ENCODE results near the gene NKD1.
"Not testable (repeated sequence)": the region's sequence is repeated elsewhere in the genome, so short reads cannot be mapped to it uniquely, and the experiment has no call there.

Gene NKD1

DNA sequence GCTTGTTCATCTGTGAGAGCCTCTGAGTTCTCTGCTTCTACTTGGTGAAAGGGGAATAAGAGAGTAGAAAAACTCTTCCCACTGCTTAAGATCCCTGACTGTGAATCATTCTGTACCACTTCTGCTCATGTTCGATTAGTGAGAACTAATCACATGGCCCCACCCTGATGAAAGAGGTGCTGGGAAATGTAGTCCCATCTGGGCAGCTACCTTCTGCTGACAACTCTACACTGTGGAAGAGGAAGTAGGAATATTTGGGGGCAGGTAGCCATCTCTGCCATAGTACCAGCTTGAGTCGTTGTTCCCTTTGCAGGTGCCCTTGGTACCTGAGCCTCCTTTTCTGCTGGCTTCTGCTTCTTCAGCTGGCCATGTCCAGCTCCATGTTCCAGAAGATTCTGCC, 29.9 kb downstream of the NKD1 start:
- DNase-seq (ENCODE audit: low spot score), result no peak

DNA sequence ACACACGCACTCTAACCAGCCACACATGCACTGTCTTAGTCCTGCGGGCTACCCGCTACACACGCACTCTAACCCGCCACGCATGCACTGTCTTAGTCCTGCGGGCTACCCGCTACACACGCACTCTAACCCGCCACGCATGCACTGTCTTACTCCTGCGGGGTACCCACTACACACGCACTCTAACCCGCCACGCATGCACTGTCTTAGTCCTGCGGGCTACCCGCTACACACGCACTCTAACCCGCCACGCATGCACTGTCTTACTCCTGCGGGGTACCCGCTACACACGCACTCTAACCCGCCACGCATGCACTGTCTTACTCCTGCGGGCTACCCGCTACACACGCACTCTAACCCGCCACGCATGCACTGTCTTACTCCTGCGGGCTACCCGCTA, 31.2 kb downstream of the NKD1 start:
- DNase-seq (ENCODE audit: low spot score), result not testable (repeated sequence)

DNA sequence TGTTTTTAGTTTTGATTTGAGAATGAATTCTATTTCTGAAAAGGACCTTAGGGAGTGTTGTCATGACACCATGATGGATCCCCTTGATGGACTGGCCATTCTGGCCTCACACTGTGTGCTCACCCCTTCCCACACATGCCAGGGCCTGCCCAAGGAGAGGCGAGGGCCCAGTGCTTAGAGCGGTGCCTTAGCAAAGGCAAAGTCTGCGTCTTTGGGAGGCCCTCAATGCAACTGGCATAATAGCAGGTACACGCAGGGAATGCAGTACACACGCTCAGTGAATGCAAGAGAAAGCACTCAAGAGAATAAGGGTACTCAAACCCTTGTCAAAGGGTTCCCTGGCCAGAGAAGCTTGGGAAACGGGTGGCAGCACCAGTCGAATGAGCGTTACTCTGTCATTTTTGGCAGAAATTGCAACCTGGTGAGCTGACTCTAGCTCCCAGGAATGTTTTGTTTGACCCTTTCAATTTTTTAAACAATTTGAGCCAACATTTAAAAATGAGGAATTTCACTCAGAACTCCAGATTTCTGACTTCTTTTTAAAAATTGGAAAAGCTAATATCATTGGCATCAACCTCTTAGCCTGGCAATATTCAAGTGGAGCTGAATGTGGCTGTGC, 32.1 kb downstream of the NKD1 start:
- DNase-seq (ENCODE audit: low spot score), result peak; percentile 59

DNA sequence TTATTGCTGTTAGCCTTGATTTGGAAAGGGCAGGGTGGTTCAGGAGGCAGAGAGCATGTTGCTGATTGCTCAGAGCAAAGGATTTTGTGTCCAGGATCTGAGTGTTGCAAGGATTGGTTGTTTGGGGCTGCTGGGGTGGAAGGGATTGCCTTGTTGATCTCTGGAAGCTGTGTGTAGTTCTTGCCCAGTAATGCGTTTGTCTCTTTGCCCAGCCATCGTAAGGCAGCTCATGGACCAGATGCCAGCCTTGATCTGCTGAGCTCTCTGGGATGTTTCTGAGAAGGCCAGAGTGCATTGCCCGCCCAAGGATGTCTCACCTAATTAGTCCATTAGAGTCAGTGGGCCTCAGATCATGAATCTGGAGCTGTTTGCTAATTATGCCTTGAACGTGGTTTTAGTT, 33.6 kb downstream of the NKD1 start:
- DNase-seq (ENCODE audit: low spot score), result peak; percentile 38

DNA sequence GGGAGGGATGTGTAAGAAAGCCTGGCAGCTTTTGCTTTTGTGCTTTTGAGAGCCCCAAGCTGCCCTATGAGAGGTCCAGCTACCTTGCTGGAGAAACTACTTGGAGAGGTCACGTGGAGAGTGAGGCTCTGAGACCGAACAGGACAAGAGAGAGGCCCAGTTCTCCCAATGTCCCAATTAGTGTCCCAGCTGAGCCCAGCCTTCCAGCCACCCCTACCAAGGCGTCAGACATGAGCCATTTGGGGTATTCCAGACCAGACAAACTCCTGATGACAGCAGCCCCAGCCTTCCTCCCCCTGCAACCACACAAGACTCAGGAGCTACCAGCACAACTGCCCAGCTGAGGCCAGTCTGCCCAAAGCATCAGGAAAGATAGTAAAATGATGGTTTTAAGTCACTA, 35.0 kb downstream of the NKD1 start:
- DNase-seq (ENCODE audit: low spot score), result no peak

DNA sequence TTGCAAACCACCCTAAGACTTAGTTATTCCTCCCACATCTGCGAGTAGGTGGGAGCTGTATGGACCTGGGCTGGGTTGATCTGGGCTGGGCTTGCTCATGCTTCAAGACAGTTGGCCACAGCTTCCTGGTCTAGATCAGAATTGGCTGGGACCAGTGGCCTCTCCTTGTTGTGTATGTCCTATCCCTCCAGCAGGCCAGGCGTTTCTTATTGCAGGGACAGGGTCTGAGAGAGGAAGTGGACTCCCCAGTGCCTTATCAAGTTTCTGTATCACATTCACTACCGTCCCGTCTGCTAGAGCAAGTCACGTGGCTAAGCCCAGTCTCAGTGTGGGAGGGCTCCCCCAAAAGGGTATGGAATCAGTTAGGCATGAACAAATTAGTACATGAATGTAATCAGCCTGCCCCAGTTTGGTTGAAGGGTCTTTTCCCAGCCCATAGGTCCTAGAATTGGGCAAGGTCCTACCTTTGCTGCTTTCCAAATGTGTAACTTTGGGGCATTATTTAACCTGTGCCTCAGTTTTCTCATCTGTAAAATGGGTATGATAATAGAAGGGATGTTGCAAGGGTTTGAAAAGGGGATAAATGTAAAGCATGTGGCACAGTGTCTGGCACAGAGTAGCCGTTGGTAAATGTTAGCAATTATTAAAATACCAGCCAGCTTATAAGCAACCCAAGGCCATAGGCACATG, 36.0 kb downstream of the NKD1 start:
- no peak for DNase-seq (ENCODE audit: low spot score)

DNA sequence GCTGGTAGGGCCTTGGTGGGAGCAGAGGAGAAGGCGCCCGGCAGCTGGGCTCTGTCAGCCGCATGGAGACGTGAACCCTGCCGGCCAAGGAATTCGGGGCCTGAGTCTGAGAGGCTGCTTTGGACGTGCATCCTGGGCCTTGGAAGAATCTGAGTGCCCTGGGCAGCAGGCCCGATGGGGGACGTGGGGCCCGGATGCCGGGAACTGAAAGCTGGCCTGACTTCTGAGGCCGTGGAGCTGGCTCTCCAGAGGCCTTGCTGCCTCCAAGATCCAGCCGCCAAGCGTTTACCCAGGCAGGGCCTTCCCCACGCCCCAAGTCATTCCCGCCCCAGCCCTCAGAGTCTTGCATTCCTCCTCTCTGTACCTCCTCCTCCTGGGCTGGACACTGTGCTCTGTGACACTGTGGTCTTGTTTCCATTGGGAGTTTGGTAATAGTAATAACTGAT, 37.2 kb downstream of the NKD1 start:
- DNase-seq (ENCODE audit: low spot score), result peak; percentile 50

DNA sequence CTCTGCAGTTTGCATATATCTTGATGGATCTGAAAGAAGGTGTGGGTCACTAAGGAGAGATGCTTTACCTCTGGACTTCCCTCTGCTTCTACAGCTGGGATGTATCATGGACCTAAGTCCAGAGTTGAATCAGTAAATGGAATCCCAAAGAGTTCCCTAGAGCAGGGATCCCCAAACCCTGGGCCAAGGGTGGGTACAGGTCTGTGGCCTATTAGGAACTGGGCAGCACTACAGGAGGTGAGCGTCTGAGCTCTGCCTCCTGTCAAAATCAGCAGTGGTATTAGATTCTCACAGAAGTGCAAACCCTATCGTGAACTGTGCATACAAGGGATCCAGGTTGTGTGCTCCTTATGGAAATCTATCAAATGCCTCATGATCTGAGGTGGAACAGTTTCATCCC, 39.3 kb downstream of the NKD1 start:
- DNase-seq (ENCODE audit: low spot score), result no peak

DNA sequence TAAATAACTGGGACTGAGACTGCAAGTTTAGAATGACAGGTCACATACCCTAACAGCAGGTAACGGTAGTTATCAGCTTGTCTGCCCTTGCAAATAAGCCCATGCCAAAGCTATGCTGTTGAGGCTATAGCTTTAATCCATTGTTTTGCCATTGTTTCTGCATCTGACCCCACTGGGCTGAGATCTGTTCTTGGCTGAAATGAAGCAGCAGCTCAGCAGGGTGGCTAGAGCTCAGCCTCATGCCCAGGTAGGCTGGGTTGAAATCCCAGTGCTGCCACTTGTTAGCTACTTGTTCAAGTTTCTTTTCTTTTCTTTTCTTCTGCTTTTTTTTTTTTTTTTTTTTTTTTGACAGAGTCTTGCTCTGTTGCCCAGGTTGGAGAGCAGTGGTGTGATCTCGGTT, 40.1 kb downstream of the NKD1 start:
- no peak for DNase-seq (ENCODE audit: low spot score)

DNA sequence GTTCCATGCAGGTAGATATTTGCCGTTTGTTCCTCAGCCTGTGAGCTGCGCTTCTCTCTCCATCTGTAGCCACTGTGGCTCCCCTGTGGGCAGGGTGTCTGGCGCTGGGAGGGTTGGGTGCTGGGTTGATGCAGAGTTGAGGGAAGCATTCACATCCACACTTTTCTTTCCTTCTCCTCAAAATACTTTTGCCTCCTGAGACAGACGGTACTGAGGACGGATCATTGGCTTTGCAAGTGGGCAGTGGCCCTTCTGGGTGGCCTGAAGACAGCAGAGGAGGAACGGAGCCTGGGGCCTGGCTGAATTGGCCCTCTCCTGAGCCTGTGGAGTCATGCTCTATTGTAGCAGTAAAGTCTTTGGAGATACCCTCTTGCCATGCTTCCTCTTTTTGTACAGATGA, 43.0 kb downstream of the NKD1 start:
- no peak for DNase-seq (ENCODE audit: low spot score)

DNA sequence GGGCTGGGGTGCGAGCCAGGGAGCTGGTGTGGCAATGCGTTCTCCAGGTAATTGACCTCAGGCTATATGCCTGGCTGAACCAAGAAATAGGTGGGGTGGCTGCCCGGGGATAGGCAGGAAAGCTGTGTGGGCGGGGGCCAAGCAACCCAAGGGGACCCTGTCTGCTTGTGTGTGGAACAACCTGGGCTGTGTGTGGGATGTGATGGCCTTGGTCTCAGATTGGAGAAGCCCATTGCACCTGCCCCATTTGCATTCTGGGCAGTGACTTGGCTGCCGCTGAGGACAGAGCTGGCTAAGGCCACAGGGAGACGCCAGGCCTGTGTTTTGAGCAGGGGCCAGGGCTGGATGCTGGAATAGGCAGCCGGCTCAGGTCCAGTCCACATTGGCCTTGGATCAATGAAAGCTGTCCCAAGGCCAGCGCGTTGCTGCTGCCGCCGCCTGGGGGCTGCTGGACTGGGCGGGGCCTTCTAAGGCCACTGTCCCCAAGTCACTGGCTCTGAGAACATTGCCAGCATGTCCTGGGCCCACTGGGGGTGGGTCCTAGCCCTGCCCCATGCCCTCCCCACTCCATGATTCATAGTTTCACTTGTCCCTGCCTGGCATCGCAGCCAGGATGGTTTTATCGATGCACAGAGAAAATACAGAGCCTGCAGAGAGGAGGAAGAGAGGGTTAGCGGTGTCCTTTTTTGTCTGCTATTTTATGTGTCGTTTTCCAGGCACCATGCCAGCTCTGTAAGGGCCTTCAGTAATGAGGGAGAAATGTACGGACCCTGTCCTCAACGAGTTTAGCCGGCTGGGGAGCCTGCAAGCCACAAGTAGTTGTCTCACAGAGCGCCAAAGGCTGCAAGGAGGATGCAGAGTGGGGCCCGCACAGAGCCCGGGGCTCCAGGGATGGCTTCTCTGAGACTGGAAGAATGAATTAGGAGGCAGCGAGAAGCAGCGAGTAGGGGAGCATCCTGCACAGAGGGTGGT, 43.9 kb downstream of the NKD1 start:
- DNase-seq (ENCODE audit: low spot score), result peak; percentile 31

DNA sequence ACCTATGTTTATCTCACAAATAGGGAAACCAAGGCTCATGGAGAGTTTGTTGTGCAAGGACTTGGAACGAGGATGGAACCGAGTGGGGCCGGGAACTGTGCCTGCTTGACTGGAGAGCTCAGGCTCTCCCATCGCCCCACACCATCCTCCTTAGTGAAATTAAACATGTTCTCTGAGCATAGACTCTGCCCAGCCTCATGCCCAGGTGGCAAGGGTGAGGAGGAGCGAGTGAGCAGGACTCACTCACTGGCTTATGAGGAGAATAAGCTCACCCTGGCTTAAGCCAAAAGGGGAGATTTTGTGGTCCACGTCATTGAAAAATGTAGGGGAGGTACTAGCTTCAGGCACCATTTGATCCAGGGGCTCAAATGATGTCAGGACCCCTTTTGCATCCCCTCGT, 44.8 kb downstream of the NKD1 start:
- DNase-seq (ENCODE audit: low spot score), result no peak

DNA sequence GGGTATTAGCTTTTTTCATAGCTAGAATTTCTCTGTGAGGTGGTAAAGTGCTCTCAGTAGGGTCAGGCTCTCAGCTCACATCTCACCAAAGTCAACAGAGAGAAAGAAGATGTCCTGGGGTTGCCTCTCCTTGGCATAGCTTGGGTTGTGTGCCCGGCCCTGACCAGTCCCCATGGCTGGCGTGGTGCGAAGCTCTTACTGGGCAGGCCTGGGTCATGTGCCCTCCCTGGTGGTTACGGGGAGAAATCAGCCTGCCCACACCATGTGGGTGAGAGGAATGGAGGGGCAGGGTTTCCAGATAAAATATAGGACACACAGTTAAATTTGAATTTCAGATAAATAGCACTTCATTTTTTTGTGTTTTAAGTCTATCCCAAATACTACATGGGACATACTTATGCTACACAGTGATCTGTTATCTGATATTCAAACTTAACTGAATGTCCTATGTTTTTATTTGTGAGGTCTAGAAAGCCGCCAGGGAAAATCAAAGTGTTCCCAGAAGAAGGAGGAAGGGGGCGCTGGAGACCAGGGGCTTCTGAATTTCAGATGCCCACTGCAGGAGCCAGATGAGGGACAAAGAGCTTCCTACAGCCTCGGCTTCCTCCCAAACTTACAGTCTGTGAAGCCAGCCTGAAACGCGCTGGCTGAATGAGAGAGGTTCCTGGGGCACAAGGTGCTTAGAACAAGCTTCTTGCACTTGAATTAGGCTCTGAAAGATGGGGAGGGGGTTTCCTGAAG, 45.4 kb downstream of the NKD1 start:
- no peak for DNase-seq (ENCODE audit: low spot score)

DNA sequence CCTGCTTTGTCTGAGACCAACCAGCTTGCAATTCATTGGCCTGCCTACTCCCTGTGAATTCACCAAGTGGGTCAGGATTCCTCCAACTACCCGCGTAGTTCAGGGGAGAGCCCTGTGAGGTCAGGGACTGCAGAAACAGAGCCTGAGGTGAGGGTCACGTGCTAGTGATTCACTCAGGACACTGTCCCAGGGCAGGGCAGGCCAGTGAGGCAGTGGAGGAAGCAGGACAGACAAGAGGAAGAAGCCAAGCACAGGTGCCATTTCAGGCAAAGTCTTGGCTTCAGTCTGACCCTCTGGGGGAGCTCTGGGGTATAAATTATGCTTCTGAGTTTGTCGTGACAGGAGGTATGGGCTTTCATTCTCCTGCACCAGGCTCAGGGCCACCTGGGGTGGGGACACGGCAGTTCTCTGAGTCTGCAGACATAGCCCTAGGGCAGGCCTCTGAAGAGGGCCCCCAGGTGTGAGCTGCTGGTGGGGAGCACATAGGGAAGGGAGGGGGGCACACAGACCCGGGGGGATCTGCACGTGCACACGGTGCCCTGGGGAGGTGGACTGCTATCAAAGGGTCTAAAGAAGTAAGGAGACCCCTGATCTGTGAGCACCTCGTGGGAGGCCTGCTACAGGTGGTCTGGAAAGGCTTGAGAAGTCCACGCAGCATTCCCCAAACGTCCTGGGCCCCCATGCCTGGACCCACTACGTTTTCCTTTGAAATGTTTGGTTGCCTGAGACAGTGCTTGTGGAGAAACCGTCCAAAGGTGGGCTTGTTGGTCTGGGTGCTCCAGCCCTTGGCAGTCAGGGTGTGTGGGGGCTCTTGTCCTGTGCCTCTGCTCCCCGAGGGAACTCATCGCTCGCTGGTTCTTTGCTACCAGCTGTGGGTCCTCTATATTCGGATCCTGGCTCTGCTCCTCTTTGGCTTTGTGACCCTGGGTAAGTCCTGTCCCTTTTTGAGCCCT, 46.4 kb downstream of the NKD1 start:
- no peak for DNase-seq (ENCODE audit: low spot score)

DNA sequence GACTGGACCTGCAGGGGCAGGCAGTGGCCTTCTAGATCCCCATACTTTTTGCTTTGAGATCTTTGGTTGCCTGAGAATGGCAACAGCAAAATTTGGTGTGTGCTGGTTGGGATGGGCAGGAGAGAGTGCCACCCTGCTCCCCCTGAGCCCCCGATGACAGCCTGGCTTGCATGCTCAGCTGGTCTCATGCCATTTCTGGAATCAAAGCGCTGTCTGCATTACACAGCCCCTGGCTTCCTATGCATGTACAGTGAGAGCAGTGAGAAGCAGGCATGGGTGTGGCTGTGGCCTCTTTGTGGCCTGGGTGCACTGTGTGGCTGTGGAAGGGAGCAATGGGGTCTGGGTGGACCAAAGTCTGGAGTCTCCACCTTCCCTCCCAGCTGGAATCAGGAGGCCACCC, 47.7 kb downstream of the NKD1 start:
- no peak for DNase-seq (ENCODE audit: low spot score)

DNA sequence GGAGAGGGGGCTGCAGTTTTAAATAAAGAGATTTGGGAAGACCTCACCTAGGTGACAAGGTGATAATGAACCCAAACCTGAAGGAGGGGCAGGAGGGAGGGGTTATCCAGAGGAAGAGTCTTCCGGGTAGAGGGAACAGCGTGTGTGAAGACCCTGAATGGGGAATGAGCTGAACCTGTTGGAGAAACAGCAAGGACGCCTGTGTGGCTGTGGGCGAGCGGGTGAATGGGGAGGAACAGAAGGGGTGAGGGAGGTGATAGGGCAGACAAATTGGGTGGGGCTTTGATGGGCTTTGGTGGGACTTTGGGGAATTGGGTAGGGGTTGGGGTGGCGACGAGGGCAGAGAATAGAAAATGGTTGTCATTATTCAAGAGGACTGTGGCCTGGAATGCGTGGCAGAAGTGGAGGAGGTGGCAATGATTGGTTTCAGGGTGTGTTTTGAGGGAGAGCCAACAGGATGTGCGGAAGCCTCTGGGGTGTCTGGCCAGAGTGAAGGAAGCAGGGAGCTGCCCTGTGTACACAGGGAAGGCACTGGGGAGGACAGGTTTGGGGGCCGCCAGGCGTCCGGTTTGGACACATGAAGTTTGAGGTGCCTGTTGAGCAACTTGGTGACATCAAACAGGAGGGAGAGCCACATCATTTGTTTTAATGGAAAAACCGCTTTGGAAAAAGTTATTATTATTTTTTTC, 48.7 kb downstream of the NKD1 start:
- no peak for DNase-seq (ENCODE audit: low spot score)

DNA sequence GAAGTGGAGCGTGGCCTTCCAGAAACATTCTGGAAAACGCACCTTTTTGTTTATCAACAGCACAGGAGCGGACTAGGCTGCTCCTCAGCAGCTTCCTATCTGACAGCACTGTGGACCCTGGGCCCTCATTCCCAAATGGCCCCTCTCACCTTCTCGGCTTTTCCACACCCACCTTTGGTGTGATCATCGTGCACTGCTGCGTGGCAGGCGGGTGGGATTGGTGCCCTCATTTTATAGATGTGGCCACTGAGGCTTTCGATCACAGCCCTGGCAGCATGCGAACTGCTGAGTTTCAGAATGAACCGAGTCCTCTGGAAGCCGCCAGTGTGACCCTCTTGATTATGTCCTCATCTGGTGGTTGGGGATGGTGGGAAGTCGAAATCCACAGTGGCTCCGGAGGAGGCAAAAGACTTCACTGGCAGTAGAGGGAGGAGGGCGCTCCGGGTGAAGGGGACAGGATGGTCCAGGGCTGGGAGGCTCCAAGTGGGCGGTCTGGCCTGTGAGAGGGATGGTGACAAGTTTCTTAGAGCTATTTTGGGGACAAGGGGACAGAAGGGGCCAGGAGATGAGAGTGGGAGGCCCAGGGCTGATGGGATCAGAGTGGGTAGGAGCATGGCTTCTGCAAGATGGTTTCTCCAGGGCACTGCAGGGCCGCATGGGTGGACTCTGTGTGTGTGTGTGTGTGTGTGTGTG, 49.5 kb downstream of the NKD1 start:
- DNase-seq (ENCODE audit: low spot score), result no peak

DNA sequence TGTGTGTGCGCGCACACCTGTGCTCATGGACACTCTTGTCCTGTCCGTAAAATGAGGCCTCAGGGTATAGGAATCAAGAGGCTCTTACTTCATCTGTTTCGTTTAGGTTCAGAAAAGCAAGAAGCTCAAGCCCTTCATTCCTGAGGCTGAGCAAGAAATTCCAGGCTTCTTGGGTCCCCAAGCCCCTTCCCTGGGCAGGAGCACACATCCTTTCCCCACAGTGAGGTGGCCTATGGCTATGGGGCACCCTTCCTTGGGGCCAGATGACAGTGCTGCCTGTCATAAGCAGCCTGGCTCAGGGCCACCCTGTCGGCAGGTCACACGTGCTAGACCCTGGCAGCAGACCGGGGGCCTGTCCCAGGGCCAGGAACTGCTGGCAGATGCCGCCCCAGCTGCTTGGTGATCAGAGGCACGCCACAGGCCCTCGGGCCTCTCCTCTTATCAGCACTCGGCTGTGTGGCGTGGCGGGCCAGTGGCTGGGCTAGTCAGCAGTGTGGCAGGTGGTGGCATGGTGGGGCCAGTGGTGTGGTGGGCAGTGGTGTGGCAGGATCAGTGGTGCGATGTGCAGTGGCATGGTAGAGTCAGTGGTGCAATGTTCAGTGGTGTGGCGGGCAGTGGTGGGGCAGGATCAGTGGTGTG, 50.2 kb downstream of the NKD1 start:
- DNase-seq (ENCODE audit: low spot score), result no peak

DNA sequence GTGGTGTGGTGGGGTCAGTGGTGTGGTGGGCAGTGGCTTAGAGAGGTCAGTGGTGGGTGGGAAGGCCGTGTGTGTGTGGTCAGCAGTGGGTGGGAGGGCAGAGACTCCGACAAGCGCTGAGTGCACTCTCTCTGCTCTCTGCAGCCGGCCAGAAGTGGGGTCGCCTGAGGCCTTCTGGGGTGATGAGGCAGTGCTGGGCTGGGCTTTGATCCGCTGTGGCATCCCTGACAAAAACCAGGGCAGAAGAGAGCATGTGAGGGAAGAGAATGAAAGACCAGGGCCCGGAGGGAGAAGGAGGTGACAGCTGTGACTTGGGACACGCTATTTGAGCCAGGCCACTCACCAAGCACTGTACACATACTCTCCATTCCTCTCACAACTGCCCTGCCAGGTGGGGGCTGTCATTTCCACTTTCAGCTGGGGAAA, 50.8 kb downstream of the NKD1 start:
- no peak for DNase-seq (ENCODE audit: low spot score)
